ENCODE data around the gene CLCN4.

GRCh38 chrX:10240918-10241317 lies 84.1 kb downstream of the CLCN4 start:
- TF ChIP-seq CTCF (IDR thresholded peaks at IDR 0.05): no peak
- no peak for TF ChIP-seq POLR2A (IDR thresholded peaks at IDR 0.05)

All from breast epithelium (tissue), 3 donors.